HG03354 (cell line): Measurements from ENCODE around the gene GPHA2.
"Not testable (repeated sequence)": the region's sequence is repeated elsewhere in the genome, so short reads cannot be mapped to it uniquely, and the experiment has no call there.

Experiments
- ATAC-seq: cut with Tn5 transposase; IDR thresholded peaks from one replicate; pipeline ENCODE4 v1.9.1; 2021; ENCODE audit warnings: mild to moderate bottlenecking; ENCODE audit not compliant: unreplicated experiment, poor library complexity, severe bottlenecking

The GPHA2 gene

GRCh38 chr11:64935359-64936081 lies at the start of gene GPHA2:
Gene GPHA2 (minus strand): TSS chr11:64935893. CDS start chr11:64935460, 433 bp downstream.
- ATAC-seq: no peak

- ATAC-seq: not testable (repeated sequence)
Measured at GRCh38 chr11:64983339-64983738, 47.6 kb upstream of the GPHA2 start.

- no peak for ATAC-seq
Measured at GRCh38 chr11:64976651-64977050, 41.0 kb upstream of the GPHA2 start.

- ATAC-seq: no peak
Measured at GRCh38 chr11:64974124-64974523, 38.4 kb upstream of the GPHA2 start.

GRCh38 chr11:64971421-64972233 lies 35.9 kb upstream of the GPHA2 start, which contains the start of gene MAJIN:
Gene MAJIN (minus strand): TSS chr11:64972108. CDS start chr11:64959405, 12,703 bp downstream.
- no peak for ATAC-seq

- no peak for ATAC-seq
Measured at GRCh38 chr11:64970731-64971151, 35.0 kb upstream of the GPHA2 start.

- ATAC-seq: no peak
Measured at GRCh38 chr11:64969209-64969608, 33.5 kb upstream of the GPHA2 start.

GRCh38 chr11:64967375-64967774 lies 31.7 kb upstream of the GPHA2 start:
- no peak for ATAC-seq

GRCh38 chr11:64963072-64963631 lies 27.5 kb upstream of the GPHA2 start:
- ATAC-seq: no peak

- no peak for ATAC-seq
Measured at GRCh38 chr11:64960719-64961118, 25.0 kb upstream of the GPHA2 start.

- ATAC-seq: no peak
Measured at GRCh38 chr11:64959498-64959897, 23.8 kb upstream of the GPHA2 start.

- ATAC-seq: no peak
Measured at GRCh38 chr11:64954201-64954600, 18.5 kb upstream of the GPHA2 start.

GRCh38 chr11:64951529-64951928 lies 15.8 kb upstream of the GPHA2 start:
- ATAC-seq: no peak

GRCh38 chr11:64947208-64947814 lies 11.6 kb upstream of the GPHA2 start:
- no peak for ATAC-seq

- ATAC-seq: no peak
Measured at GRCh38 chr11:64936539-64936938, 846 bp upstream of the GPHA2 start.

- ATAC-seq: no peak
Measured at GRCh38 chr11:64934682-64935358, 873 bp downstream of the GPHA2 start.

GRCh38 chr11:64933935-64934681 lies 1.6 kb downstream of the GPHA2 start:
- no peak for ATAC-seq

- no peak for ATAC-seq
Measured at GRCh38 chr11:64933213-64933934, 2.3 kb downstream of the GPHA2 start.
